Hematopoietic multipotent progenitor cell treated with erythropoietin and hydrocortisone succinate and interleukin-3 and kit ligand, for 6 days (in vitro differentiated cells): ENCODE data around the gene HAUS3.
A peak's percentile ranks its signal among the peaks of the same experiment; 100 is the strongest.
"Not testable (repeated sequence)": the region's sequence is repeated elsewhere in the genome, so short reads cannot be mapped to it uniquely, and the experiment has no call there.

Experiments used
- DNase-seq: peaks from one replicate; pipeline ENCODE4 v3.0.0-alpha.2; 2015

The HAUS3 gene

DNA sequence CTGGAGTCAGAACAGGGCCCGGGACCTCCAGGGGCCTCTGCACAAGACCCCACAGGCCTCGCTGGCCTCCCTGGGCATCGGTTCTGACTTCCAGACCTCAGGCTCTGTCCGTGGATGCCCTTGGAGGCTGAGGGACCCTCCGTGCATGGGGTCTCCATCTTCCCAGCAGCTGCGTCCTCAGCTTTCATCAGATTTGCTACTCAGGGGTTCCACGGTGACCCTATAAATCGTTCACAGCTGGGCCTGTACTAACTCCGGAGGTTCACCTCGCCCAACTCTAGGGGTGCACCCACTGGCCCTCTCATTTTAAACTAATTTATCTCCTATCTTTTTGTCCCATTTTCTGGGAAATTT lies 33.1 kb upstream of the HAUS3 start:
- DNase-seq = not testable (repeated sequence)

DNA sequence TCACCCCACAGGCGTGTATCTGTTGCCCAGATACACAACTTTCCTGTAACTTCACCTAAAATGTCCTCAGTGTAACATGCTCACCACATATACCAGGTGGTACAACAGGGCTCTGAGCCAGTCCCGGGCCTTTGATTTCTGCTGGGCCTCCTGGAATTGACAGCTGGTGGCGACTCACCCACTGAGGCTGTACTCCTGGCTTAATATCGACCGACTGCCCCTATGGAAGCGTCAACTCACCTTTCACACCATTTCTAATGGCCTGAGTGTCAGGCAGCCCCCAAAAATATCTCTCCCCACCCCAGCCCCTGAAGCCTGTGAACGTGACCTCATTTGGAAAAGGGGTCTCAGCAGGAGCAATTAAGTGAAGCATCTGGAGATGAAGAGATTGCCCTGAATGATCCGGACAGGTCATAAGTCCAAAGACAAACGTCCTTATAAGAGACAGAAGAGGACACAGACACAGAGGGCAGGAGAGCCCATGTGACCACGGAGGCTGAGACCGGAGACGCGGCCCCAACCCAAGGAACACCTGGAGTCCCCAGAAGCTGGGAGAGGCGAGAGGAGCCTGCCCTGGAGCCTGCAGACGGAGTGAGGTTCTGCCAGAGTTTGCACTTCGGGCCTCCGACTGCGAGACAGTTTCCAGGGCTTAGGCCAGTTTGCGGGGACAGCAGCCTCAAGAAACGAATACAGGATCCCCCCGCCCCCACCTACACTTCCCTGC lies 32.6 kb upstream of the HAUS3 start:
- DNase-seq = no peak

GRCh38 chr4:2273657-2274319 lies 31.9 kb upstream of the HAUS3 start:
- no peak for DNase-seq

- no peak for DNase-seq
Observed at GRCh38 chr4:2273221-2273620, 31.3 kb upstream of the HAUS3 start.

DNA sequence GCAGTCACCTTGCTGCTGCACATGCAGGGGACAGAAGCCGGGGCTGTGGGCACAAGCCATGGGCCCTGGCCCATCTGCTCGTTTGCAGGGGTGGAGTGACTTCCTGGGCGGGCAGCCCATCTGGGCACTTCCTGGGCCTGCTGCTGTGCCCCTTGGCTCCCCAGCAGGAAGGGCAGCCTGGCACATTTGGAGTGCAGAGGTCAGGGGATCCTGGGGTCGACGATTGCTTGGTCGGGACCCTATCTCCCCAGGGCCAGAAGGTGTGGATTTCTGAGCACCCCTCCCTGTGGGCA lies 30.9 kb upstream of the HAUS3 start:
- no peak for DNase-seq

- no peak for DNase-seq
Observed at GRCh38 chr4:2272026-2272827, 30.3 kb upstream of the HAUS3 start.

GRCh38 chr4:2271279-2272025 lies 29.5 kb upstream of the HAUS3 start:
- DNase-seq = no peak

- DNase-seq = no peak
Observed at GRCh38 chr4:2270341-2271165, 28.6 kb upstream of the HAUS3 start.

- no peak for DNase-seq
Observed at GRCh38 chr4:2269618-2270163, 27.8 kb upstream of the HAUS3 start.

GRCh38 chr4:2269206-2269531 lies 27.2 kb upstream of the HAUS3 start:
- no peak for DNase-seq

DNA sequence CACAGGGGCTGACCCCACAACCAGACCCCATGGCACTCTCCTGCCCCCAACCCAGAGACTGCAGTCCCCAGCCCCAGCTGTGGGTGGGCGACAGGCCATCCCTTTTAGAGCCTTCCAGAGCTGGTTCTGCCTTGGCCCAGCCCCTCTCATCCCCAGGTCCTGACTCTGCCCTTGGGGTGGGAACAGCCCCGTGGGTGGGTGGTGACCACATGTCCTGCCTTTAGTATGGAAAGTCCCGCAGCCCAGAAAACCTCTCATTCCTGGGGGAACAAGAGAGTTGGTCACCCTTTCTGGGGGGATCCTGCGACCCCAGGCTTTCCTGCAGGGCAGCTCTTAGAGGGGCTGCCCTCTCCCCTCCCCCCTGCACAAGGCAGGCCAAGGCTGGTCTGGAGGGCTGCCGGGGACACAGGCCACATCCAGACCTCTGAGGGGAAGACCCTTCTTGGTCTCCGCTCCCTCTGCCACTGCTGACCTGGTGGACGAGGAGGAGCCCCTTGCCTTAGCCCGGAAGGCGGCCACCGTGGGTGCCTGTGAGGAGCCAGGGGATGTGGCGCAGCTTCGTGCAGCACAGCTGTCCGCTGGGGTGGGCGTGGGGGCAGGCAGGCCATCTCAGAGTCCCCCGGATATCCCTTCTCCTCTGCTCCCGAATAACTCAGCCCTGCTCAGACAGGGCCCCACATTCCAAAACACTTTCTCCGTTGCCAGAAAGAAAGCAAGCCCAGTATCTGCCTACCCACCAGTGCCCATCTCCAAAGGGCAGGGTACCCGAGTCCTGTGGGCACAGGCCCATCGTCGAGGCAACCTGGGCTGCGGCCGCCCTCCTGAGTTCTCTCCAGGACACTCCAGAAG lies 26.7 kb upstream of the HAUS3 start:
- DNase-seq = no peak

DNA sequence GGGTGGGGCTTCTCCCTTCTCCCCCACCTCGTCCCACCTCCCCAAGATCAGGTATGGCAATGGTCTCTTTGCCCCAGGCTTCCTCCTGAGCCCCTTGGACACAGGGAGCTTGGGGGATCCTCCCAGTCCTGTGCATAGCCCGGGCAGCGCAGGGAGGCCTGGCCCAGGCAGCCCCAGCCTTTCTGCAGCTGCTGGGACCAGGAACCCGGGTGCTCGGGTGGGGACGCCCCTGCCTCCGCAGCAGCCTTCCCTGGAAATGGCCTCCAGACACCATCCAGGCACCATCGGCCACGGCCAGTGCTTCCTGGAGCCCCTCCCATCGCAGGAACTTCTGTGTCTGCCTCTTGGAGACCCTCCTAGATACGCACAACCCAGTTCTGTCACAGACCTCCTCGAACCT lies 25.9 kb upstream of the HAUS3 start:
- DNase-seq = no peak

DNA sequence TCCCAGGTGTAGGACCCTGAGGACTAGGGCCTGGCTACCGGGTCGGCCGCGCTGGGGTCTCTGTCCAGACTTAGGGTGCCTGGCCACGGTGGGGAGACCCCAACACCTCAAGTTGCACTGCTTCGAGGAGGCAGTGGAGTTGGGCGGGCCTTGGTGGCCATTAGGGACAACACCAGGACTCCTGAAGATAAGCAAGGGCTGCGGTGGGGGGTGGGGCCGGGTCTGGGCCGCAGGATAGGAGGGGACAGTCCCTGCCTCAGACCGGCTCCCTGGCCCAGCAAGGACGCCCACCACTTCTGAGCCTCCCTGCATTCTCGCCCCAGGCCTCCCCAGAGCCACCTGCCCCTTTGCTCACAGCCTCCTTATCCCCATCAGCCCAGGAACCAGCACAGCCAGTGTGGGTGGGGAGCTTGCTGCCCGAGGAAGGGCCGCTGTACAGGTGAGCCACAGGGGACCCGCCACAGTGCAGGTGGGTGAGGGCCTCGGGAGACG lies 25.4 kb upstream of the HAUS3 start:
- peak; percentile 53 for DNase-seq

GRCh38 chr4:2266821-2267220 lies 24.9 kb upstream of the HAUS3 start:
- DNase-seq = no peak

DNA sequence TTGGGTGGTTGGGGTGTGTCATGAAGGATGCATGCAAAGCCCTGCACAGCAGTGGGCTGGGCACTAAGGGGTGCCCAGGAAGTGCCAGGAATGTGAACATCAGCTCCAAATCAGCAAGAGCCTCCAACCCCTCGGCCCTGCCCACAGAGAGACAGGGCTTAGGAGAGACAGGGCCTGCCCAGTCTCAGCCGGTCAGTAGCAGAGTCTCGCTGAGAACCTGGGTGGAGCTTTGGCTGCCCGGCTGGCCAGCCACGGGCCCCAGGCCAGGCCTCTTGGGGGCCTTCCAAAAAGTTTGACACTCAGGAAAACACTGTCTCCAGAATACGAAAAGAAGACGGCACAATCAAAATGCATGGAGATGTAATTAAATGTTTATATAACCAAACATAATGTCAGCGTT lies 24.3 kb upstream of the HAUS3 start:
- no peak for DNase-seq

GRCh38 chr4:2265113-2266110 lies 23.5 kb upstream of the HAUS3 start:
- no peak for DNase-seq

GRCh38 chr4:2264481-2265041 lies 22.6 kb upstream of the HAUS3 start:
- no peak for DNase-seq

GRCh38 chr4:2263926-2264321 lies 22.0 kb upstream of the HAUS3 start:
- no peak for DNase-seq

DNA sequence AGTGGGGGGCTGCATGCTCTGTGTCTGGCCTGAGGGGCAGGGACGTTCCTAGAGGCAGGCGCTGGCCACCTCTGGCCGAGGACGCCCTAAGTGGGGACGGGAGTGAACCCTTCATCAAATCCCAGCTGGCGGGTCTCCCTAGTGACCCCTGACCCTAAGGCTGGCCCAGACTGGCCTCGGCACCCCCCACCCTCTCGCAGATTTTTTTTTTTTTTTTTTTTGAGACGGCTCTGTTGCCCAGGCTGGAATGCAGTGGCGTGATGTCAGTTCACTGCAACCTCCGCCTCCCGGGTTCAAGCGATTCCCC lies 21.0 kb upstream of the HAUS3 start:
- DNase-seq = no peak
